Natural killer cell treated with Interleukin-12 subunit alpha and Interleukin-12 subunit beta and Interleukin-15 and Interleukin-18, amount 100 ng/mL, for 72 hours (primary cell): ENCODE results near the gene PNMA6E. TPM values are rescaled to one million over a fixed set of nuclear protein-coding genes. Genes with fewer than 3 reads are reported as not detected.

Source experiments
- ATAC-seq, 2 donors: fragments of 150-1000 bp; cut with Tn5 transposase in 1 of 2; sonication (Bioruptor Pico), chemical (Tn5 transposase) in 1 of 2; 2 replicates each; pipeline ENCODE4 v1.10.0; 2021
- DNase-seq: peaks from one replicate; pipeline ENCODE4 v3.0.0; 2022; ENCODE audit warnings: low spot score
- H3K27ac Mint-ChIP-seq, 2 donors: 1 replicate in 1 of 2; 2 replicates in 1 of 2; pipeline ENCODE4 v1.8.0; 2022; ENCODE audit warnings: mixed read lengths in 2 of 2, mild to moderate bottlenecking in 1 of 2, moderate library complexity in 1 of 2
- H3K27me3 Mint-ChIP-seq, 2 donors: 1 replicate in 1 of 2; 2 replicates in 1 of 2; pipeline ENCODE4 v1.8.0; 2022; ENCODE audit warnings: mixed read lengths in 2 of 2
- H3K36me3 Mint-ChIP-seq: one replicate; pipeline ENCODE4 v1.8.0; 2022; ENCODE audit warnings: mixed read lengths
- H3K4me1 Mint-ChIP-seq, 2 donors: 1 replicate in 1 of 2; 2 replicates in 1 of 2; pipeline ENCODE4 v1.8.0; 2022; ENCODE audit warnings: low read depth in 2 of 2, mixed read lengths in 2 of 2, mild to moderate bottlenecking in 1 of 2
- H3K4me3 Mint-ChIP-seq: one replicate; pipeline ENCODE4 v1.8.0; 2022; ENCODE audit warnings: mixed read lengths
- H3K9me3 Mint-ChIP-seq: 2 replicates; pipeline ENCODE4 v1.8.0; 2022; ENCODE audit warnings: mixed read lengths
- total RNA-seq, 2 donors: library from RNA; stranded (reverse); gene quantifications; one replicate each; pipeline ENCODE4 v1.2.3, GENCODE V29; 2022

Gene PNMA6E
- total RNA-seq = not detected

DNA sequence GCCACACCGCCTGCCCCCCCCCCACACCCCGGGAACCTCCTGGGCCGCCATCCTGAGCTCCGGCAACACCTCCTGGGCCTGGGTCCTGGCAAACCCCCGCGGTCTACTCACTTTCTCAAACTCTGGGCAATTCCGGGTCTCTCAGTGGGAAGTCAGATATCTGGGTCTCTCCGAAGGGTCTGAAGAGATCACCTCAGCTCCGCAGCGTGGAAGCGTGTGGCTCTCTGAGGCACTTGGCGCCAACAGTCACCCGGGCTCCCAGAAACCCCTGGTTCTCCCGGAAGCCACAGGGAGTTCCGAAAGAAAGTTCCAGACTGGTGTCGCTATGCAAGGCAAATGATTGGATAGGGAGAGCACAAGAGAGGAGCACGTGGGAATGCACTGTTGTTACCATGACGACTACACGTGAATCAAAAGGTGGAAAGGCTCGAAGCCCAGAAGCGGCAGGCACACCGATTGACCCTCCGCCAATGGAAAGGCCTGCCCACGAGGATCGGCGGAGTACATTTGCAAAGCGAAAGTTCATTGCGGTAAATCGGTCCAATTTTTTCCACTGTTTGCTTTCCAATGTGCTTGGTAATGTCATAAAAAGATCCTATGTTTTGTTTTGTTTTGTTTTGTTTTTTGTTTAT lies at the start of gene PNMA6E:
Gene PNMA6E, minus strand, starts transcription at position 218 of the 632 bp plus-strand sequence. CDS start 2,501 bp downstream, outside the sequence.
- Mint-ChIP-seq H3K4me3 (no peak within 1 kb of the TSS), H3K9me3 (no peaks in the 10 kb centered on the region), H3K36me3 (no peaks in the 10 kb centered on the region), H3K4me1 (peaks cover 0 to 3% of the 10 kb centered on the region in 2 donors), H3K27me3 (peaks cover 0 to 13% of the 10 kb centered on the region in 2 donors), H3K27ac (no peak within 1 kb of the TSS)
- DNase-seq (no peak), ATAC-seq (no peak)

DNA sequence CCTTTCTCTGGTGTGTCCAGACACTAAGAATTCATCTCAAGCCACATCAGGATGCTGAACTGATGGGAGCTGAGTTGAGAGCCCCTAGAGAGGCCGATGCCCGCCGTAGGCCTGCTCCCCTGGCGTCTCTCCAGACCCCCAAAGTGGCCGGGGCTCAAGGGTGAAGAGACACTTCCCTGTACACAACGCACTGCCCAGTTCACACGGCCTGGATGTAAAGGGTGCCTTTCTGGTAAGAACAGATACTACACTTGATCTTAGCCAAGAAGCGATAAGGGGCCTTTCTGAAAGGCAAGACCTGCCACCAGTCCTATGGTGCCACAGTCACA lies 49.8 kb upstream of the PNMA6E start:
- H3K36me3 Mint-ChIP-seq = no peaks in the 10 kb centered on the region
- no peaks in the 10 kb centered on the region for H3K27me3 Mint-ChIP-seq
- no peaks in the 10 kb centered on the region for H3K4me1 Mint-ChIP-seq
- H3K27ac Mint-ChIP-seq = no peak overlapping the region
- DNase-seq (no peak), ATAC-seq (no peak)
- no peak overlapping the region for H3K4me3 Mint-ChIP-seq
- H3K9me3 Mint-ChIP-seq = no peaks in the 10 kb centered on the region

DNA sequence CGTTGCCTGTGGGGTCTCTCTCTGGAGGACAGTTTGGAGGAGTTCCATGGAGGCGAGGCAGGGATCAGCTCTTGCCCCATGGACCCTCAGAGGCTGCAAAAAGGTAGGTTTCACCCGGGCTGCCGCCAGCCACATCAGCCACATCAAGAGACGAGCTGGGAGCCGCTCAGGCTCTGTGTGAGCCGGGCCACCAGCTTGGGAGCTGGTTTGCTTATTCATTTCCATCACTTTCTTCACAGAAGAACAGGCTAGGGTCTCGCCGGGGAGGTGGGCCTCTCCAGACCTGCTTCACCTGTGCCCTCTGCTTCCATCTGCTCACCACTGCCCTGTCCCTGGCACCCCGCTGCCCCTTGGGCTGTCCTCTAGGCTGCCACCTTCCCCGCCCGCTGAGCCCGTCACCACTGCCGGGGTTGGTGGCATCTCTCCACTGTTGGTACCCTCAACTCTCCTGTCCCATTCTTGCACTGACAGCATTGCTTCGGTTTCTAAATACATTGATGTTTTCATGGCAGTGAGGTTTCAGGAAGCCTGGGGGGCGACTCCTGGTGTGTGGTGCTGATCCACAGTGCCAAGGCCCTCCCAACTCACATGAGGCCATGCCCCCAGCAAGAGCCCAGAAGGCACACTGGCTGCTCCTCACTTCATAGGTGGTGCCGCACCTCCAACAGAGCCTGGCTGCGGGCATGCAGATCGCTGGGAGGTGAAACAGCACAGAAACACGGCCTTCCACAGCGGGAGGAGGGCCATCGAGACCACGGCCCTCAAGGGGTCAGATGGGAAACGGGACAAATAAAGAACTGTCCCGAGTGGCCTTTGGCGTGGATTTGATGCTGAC lies 49.2 kb upstream of the PNMA6E start:
- Mint-ChIP-seq H3K27me3 (no peaks in the 10 kb centered on the region), H3K36me3 (no peaks in the 10 kb centered on the region), H3K9me3 (no peaks in the 10 kb centered on the region), H3K27ac (no peak overlapping the region), H3K4me3 (no peak overlapping the region), H3K4me1 (no peaks in the 10 kb centered on the region)
- ATAC-seq = no peak
- DNase-seq = peak; percentile 55

DNA sequence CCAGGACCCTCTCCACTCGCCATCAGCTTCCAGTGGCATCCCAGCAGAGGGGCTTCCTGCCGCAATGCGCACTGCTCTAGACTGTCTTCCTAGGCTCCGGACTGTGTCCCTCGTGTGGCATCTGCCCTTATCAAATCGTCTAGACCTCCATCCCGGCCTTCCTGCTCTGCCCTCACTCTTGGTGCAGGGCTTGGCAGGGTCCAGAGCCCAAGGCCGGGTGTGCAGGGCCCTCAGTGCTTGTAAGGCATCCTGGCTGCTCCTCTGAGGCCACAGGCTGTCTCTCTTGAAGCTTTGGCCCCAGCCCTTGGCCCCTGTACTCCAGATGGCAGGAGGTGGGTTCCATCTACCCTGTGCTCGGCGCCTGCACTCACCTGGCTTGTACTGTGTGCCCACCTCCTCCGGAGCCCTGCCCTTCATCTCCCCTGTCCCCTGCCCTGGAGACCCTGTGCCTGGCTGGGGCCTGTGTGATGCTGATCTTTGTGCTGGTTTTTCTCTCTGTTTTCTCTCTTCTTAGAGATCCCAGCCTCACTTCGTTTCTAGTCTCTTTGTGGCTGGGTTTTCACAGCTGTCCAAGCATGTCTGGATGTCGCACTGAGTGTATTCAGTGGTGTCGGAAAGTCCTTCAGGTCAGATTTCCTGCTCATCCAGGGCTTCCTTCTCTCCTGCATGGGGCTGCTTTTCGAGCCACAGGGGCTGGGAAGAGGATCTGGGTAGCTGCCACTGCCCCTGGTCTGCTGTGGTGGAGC lies 48.4 kb upstream of the PNMA6E start:
- ATAC-seq (no peak), DNase-seq (peak; percentile 22)
- no peaks in the 10 kb centered on the region for H3K27me3 Mint-ChIP-seq
- H3K27ac Mint-ChIP-seq = no peak overlapping the region
- H3K36me3 Mint-ChIP-seq = no peaks in the 10 kb centered on the region
- no peaks in the 10 kb centered on the region for H3K9me3 Mint-ChIP-seq
- no peak overlapping the region for H3K4me3 Mint-ChIP-seq
- no peaks in the 10 kb centered on the region for H3K4me1 Mint-ChIP-seq

DNA sequence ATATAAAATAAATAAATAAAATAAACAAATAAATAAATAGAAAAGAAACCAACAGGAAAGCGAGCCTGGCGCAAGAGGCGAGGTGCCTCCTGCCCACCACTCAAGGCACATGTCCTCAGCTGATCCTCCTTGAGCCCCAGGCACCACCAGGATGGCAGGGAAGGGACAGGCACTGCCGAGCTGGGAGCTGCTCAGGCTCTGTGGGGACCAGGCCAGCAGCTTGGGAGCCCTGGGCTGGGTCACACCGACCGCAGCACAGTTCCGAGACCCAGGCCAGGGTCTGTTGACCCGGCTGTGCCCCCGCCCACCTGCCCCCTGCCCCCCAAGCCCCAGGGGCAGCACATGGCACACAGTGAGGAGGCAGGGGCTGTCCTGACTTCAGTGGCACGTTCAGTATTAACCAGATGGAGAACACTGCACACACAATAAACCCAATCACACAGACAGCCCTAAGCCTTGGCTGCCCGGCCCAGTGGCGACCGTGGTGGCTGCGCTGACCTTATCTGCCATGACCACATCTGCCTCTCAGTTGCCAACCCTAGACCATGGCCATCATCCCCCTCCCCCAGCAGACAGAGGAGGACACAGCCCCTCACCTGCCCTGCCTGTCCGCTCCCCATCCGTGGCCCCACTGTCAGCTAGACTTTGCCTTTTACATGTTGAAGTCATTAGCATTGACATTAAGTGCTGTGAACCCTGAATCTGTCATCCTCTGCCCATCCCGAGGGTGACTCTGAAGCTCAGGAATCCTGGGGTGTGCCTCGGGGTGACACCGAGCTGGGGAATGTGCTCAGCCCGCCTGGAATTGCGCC lies 47.6 kb upstream of the PNMA6E start:
- ATAC-seq (no peak), DNase-seq (no peak)
- Mint-ChIP-seq H3K36me3 (no peaks in the 10 kb centered on the region), H3K27me3 (no peaks in the 10 kb centered on the region), H3K27ac (no peak overlapping the region), H3K4me1 (no peaks in the 10 kb centered on the region), H3K9me3 (no peaks in the 10 kb centered on the region), H3K4me3 (no peak overlapping the region)

DNA sequence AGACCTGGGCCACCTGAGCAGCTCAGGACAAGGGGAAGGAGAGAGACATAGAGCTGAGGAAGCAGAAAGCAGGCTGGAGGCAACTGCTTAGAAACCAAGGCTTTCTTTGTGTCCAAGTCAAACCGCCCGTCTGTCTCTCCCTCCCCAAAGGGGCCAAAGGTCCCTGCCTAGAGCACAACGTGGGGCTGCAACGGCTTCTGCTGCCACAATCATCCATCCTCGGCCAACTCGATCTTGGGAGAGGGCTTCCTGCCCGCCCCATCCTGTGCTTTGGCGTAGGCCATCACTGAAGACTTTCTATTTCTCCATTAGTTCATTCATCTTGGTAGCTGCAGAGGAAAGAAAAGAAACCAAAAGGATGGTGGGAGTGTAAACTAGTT lies 46.4 kb upstream of the PNMA6E start:
- H3K9me3 Mint-ChIP-seq = no peaks in the 10 kb centered on the region
- DNase-seq (no peak), ATAC-seq (no peak)
- no peaks in the 10 kb centered on the region for H3K36me3 Mint-ChIP-seq
- no peak overlapping the region for H3K27ac Mint-ChIP-seq
- no peaks in the 10 kb centered on the region for H3K27me3 Mint-ChIP-seq
- H3K4me3 Mint-ChIP-seq = no peak overlapping the region
- no peaks in the 10 kb centered on the region for H3K4me1 Mint-ChIP-seq

DNA sequence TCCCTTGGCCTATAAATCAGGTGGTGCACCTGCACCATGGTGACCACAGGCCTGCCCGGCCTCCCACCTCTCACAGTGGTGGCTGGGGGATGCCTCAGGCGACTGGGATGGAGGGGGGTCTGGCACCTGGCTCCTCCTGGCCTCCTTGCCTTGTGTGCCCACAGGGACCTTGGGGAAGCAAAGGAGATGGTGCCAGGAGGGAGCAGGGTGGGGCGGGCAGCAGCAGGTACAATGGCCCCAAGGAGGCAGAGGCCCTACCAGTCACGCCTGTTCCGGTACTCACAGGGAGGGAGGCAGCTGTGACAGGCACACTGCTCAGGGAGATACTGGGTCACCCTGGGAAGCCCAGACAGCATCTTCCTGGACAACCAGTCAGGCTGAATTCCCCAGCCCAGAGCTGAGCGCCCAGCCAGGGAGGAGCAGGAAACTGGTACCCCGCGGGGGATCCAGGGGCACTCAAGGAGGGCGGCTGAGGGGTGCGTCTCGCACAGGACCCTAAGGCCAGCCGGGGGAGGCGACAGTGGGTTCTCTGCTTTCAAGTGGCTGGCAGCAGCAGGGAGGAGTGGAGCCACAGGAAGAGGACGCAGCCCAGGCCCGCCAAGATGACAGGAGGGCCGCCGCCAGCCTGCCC lies 45.9 kb upstream of the PNMA6E start:
- Mint-ChIP-seq H3K27me3 (no peaks in the 10 kb centered on the region), H3K4me1 (no peaks in the 10 kb centered on the region), H3K9me3 (no peaks in the 10 kb centered on the region), H3K27ac (no peak overlapping the region), H3K36me3 (no peaks in the 10 kb centered on the region), H3K4me3 (no peak overlapping the region)
- DNase-seq (peak; percentile 29), ATAC-seq (no peak)

DNA sequence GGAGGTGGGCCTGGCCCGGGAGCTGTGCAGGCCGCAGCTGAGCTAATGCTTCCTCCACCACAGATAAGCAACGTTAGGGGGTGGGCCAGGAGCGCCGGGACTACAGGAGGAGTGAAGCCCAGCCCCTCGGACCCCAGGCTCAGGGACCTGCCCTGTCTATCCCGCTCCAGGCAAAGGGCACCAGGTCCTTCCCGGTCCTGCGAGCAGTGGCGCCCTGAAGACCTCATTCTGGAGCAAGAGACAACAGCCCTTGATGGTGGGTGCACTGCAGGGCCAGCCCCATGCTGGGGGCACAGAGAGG lies 45.4 kb upstream of the PNMA6E start:
- no peak for DNase-seq
- no peaks in the 10 kb centered on the region for H3K36me3 Mint-ChIP-seq
- H3K9me3 Mint-ChIP-seq = no peaks in the 10 kb centered on the region
- H3K27ac Mint-ChIP-seq = no peak overlapping the region
- H3K4me3 Mint-ChIP-seq = no peak overlapping the region
- ATAC-seq = no peak
- no peaks in the 10 kb centered on the region for H3K4me1 Mint-ChIP-seq
- H3K27me3 Mint-ChIP-seq = no peaks in the 10 kb centered on the region

DNA sequence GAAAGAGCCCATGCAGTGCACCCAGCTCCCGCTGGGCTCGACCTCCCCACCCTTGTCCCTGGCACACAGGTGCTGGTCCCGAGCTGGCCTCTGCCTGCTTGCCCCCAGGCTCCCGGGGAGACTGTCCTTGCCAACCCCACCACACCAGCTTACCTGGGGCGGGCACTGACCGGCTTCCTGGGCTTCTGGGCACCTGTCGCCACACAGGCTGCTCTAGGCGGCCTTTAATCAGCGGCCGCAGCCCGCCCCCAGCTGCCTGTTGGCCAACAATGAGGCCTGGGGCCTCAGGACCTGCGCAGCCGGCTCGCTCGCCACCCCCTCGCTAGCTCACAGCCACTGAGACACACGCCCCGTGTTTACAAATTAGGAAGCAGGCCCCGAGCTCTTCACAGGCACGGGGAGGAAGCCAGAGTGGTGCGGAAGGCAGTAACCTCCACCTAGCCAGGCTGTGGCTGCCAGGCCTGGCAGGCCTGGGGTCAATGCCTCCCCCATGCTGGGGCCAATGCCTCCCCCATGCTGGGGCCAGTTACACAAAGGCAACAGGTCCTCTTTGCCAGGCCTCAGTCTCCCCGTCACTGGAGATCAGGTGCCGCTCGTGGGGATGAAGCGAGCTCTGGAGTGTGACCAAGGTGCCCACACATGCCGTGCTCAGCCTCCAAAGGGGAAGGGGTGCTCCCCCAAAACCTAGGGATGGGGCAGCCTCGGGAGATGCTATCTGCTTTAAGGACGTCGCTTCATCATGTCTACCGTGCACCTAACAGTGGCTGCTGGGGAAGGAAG lies 44.9 kb upstream of the PNMA6E start, which contains the start of gene TREX2:
Gene TREX2, minus strand, starts transcription at position 201 of the 780 bp plus-strand sequence. CDS start 626 bp downstream, outside the sequence.
- Mint-ChIP-seq H3K4me1 (no peaks in the 10 kb centered on the region), H3K9me3 (no peaks in the 10 kb centered on the region), H3K4me3 (no peak within 1 kb of the TSS), H3K27me3 (no peaks in the 10 kb centered on the region), H3K36me3 (no peaks in the 10 kb centered on the region), H3K27ac (no peak within 1 kb of the TSS)
- no peak for ATAC-seq
- no peak for DNase-seq

DNA sequence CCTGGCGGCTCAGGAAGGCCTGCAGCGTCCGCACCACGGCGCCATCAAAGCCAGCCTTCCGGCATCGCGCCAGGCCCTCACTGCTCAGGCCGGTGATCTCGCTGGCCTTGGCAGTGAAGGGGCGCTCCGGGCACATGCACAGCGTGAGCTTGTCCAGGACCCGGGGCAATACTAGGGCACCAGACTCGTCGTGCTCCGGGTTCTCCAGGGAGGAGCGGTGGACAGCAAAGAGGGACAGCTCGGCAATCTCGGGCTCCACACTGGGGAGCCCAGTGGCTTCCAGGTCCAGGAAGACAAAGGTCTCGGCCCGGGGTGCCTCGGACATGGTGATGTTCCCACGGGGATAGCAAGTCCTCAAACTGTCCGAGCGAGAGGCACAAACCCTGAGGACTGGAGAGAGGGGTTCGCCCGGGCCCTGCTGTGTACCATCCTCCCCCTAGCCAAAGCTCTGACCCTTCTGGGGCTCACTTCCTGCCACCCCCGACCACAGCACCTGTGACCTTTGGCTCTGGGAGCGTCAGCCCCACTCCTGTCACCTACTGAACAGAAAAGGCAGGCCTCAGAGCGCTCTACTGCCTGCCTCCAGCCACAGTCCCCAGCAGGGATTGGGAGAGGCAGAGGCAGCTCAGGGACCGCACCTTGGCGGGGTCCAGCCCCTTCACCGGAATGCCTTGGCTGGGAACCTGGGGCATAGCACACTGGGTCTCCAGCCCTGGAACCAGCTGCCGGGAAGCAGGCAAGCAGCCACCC lies 44.1 kb upstream of the PNMA6E start:
- H3K4me1 Mint-ChIP-seq = no peaks in the 10 kb centered on the region
- no peak overlapping the region for H3K4me3 Mint-ChIP-seq
- no peaks in the 10 kb centered on the region for H3K9me3 Mint-ChIP-seq
- H3K27ac Mint-ChIP-seq = no peak overlapping the region
- H3K36me3 Mint-ChIP-seq = no peaks in the 10 kb centered on the region
- no peaks in the 10 kb centered on the region for H3K27me3 Mint-ChIP-seq
- ATAC-seq (no peak), DNase-seq (no peak)

DNA sequence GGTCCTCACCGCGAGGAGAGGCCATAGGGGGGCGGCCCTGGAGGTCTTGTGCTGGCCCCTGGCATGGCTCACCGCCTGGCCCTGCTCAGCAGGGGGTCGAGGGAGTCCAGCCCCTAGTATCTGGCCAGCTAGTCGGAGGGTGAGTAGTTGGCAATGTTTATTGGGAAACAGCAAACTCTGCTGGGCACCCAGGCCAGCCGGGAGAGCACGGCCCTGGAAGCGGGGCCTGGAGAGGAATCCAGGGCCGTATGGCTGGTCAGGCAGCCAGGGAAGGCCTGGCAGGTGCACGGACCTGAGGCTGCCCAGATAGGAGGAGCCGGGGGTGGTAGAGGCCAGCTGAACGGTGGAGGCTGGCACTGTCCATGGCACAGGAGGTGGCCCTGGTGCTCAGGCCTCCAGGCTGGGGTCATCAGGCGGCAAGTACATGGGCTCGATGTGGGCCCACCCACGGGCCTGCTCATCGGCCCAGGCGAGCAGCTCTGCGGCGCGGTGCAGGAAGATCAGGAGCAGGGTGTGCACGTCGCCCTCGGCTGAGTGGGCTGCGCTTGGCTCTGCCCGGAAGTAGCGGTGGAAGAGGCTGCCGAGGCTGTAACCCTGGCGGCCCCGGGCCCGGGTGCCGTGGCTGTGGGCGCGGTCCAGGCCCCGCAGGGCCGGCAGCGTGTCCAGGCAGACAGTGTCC lies 43.3 kb upstream of the PNMA6E start:
- peak; percentile 57 for DNase-seq
- Mint-ChIP-seq H3K4me3 (no peak overlapping the region), H3K27ac (no peak overlapping the region), H3K36me3 (no peaks in the 10 kb centered on the region), H3K27me3 (peaks cover 0 to 7% of the 10 kb centered on the region in 2 donors), H3K9me3 (no peaks in the 10 kb centered on the region), H3K4me1 (no peaks in the 10 kb centered on the region)
- peak in 1 of 2 donors; percentile 7 for ATAC-seq
